Astrocyte of the cerebellum (primary cell): Measurements from ENCODE around the gene HOXB8.

ENCODE experiments used
- DNase-seq: peaks from one replicate; pipeline ENCODE4 v3.0.0-alpha.2; 2011; ENCODE audit warnings: low read depth
- H3K4me3 ChIP-seq: 2 replicates; pipeline ENCODE4 v1.5.1; 2011; ENCODE audit warnings: mild to moderate bottlenecking, low read depth, low read length, moderate library complexity
- CTCF ChIP-seq: IDR thresholded peaks from 2 replicates; pipeline ENCODE4 v1.5.1; 2012; ENCODE audit warnings: low read length, low read depth, moderate library complexity, mild to moderate bottlenecking; ENCODE audit errors: missing control alignments
- in situ Hi-C: cut with HindIII; loops from 2 replicates; pipeline ENCODE4 v1.10.0; 2017; ENCODE audit warnings: low sequenced_read_pairs

HOXB8 gene

GRCh38 chr17:48578616-48579470, 36.2 kb downstream of the HOXB8 start:
- in situ Hi-C loops: no loop called here
- H3K4me3 ChIP-seq: peak overlapping the region; percentile 82
- no peak for TF ChIP-seq CTCF
- no peak for DNase-seq

GRCh38 chr17:48577946-48578615, 37.0 kb downstream of the HOXB8 start, which contains the start of gene HOXB4:
Gene HOXB4, minus strand, starts transcription at chr17:48578350. Its CDS starts 31 bp downstream, at chr17:48578319.
- TF ChIP-seq CTCF: no peak
- peak within 1 kb of the TSS; percentile 82 for H3K4me3 ChIP-seq
- peak; percentile 65 for DNase-seq
- in situ Hi-C loops: no loop called here

GRCh38 chr17:48577330-48577945, 37.7 kb downstream of the HOXB8 start:
- H3K4me3 ChIP-seq: peak overlapping the region; percentile 82
- no peak for DNase-seq
- in situ Hi-C loops: no loop called here
- no peak for TF ChIP-seq CTCF

DNA sequence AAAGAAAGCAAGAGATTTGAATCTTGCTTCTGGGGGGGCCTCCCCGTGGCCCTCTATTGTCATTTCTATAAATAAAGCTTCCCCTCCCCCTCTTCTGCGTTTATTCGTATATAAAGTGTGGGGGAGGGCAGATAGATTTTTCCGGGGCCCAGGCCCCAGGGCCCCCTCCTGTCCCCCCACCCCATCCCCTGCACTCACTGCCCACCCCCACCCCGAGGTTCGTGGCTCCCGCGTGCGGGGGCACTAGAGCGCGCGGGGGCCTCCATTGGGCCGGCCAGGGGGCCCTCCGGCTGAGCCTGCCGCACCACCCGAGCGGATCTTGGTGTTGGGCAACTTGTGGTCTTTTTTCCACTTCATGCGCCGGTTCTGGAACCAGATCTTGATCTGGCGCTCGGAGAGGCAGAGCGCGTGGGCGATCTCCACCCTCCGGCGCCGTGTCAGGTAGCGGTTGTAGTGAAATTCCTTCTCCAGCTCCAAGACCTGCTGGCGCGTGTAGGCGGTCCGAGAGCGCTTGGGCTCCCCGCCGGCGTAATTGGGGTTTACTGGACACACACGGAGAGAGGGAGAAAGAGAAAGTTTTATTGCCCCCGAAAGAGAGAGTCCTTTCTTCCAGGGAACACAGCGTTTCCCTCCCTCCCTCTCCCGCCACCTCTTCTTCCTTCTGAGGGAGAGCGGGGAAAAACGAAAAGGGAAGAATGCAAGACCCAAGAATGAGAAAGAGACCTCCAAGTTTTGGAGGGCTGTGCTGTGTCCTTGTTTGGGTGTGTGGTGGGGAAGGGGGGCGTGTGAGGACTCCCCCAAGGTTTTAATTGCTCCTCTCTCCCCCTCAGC, 38.4 kb downstream of the HOXB8 start:
- H3K4me3 ChIP-seq: peak overlapping the region; percentile 82
- TF ChIP-seq CTCF: no peak
- in situ Hi-C loops: no loop called here
- no peak for DNase-seq

DNA sequence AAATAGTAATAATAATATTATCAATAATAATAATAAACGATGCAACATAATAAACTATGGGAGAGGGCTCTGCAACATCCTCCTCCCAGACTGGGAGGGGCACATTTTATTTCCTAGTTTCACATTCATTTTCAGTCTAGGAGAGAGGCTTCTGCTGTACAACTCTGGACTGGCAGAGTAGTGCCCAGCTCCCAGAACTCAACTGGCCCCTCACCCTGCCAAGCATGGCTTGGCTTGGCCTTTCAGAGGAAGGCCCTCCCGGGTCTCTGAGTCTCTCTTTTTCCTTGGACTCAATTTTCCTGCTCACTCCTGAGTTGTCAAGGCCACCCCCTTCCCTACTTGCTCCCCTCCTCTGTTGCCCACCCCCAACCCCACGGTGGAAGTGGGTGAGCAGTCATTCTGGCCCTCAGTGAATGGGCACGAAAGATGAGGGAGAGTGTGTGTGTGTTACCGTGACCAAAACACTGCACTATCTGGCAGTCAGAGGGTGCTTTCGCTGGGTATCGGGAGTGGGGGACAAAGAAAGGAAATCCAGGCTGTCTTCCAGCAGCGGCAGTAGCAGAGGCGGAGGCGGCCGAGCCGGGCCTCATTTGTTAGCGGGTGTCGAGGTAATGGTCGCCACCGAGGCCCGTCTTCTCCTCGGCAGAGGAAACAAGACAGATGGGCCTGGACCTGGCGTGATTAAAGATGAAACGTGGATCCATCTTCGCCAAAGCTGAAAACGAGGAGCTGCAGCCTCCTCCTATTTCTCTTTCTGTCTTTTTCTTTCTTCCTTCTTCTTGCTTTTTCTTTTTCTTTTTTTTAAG, 39.2 kb downstream of the HOXB8 start:
- DNase-seq: no peak
- peak overlapping the region; percentile 82 for H3K4me3 ChIP-seq
- in situ Hi-C loops: no loop called here
- no peak for TF ChIP-seq CTCF
